BE2C (cell line): ENCODE results near the gene RNF2.

Experiments
- DNase-seq: peaks from one replicate; pipeline ENCODE4 v3.0.0-alpha.2; 2020
- H3K27me3 ChIP-seq: fragments of 250-450 bp; sonication (Bioruptor Pico); 2 replicates; pipeline ENCODE4 v1.5.1; 2020; ENCODE audit warnings: mild to moderate bottlenecking
- H3K36me3 ChIP-seq: fragments of 250-450 bp; sonication (Bioruptor Pico); 2 replicates; pipeline ENCODE4 v1.5.1; 2020; ENCODE audit warnings: mild to moderate bottlenecking
- H3K4me1 ChIP-seq: fragments of 250-450 bp; sonication (Bioruptor Pico); 2 replicates; pipeline ENCODE4 v1.5.1; 2020
- H3K4me3 ChIP-seq: 2 replicates; pipeline ENCODE4 v1.5.1; 2011; ENCODE audit warnings: low read depth, low read length
- H3K9me3 ChIP-seq: fragments of 250-450 bp; sonication (Bioruptor Pico); 2 replicates; pipeline ENCODE4 v1.5.1; 2020
- TF ChIP-seq, protein P1 (sequence below): IDR thresholded peaks from 2 replicates; pipeline ENCODE4 v1.5.1; 2012; ENCODE audit warnings: mild to moderate bottlenecking, low read depth, low read length

Gene RNF2

DNA sequence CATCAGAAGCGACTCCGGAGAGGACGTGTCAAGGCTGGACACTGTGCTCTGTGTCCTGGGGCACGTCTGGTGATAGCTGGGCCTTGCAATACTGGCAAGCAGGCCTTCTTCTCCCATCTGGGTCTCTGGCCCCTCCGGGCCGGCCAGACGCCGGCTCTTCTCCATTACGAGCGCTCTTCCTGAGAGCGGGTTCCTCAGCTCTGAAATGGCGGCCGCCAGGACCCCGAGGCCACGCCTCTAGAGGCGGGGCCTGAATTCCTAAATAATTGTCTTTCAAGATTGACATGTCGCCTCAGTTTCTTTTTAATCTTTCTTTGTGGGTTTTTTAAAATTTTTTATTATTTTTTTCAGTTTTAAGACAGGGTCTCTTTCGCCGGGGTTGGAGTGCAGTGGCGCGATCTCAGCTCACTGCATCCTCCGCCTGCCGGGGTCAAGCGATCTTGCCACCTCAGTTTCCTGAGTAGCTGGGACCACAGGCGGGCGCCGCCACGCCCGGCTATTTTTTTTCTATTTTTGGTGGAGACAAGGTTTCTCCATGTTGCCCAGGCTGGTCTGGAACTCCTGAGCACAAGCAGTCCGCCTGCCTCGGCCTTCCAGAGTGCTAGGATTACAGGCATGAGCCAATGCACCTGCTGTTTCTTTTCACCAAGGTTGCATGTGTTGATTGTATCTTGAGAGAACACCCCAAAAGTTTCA is 9.2 kb downstream of the RNF2 start:
- TF ChIP-seq, protein P1, sequence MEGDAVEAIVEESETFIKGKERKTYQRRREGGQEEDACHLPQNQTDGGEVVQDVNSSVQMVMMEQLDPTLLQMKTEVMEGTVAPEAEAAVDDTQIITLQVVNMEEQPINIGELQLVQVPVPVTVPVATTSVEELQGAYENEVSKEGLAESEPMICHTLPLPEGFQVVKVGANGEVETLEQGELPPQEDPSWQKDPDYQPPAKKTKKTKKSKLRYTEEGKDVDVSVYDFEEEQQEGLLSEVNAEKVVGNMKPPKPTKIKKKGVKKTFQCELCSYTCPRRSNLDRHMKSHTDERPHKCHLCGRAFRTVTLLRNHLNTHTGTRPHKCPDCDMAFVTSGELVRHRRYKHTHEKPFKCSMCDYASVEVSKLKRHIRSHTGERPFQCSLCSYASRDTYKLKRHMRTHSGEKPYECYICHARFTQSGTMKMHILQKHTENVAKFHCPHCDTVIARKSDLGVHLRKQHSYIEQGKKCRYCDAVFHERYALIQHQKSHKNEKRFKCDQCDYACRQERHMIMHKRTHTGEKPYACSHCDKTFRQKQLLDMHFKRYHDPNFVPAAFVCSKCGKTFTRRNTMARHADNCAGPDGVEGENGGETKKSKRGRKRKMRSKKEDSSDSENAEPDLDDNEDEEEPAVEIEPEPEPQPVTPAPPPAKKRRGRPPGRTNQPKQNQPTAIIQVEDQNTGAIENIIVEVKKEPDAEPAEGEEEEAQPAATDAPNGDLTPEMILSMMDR = no peak
- no peak for DNase-seq
- Histone ChIP-seq H3K4me1 (peaks cover 4% of the 10 kb centered on the region; the same call in 1 of the 2 replicates), H3K27me3 (no peaks in the 10 kb centered on the region), H3K36me3 (no peaks in the 10 kb centered on the region; the same call in 1 of the 2 replicates), H3K4me3 (no peak overlapping the region), H3K9me3 (no peaks in the 10 kb centered on the region)

DNA sequence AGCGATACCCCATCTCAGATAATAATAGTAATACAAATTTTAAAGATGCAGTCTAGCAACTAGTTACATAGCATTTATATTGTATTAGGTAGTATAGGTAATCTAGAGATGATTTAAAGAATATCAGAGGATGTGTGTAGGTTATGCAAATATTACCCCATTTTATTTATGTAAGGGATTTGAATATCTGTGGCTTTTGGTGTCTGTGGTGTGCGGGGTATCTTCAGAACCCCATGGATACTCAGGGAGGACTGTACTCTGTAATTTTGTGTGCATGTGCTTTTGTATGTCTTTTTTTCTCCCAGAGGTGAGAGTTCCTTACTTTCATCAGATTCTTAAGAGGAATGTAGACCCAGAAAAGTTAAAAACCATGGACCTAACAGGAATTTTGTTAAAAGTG is 12.8 kb downstream of the RNF2 start:
- DNase-seq = no peak
- Histone ChIP-seq H3K36me3 (no peaks in the 10 kb centered on the region; the same call in 1 of the 2 replicates), H3K4me1 (peaks cover 4% of the 10 kb centered on the region; the same call in 1 of the 2 replicates), H3K4me3 (no peak overlapping the region), H3K9me3 (no peaks in the 10 kb centered on the region), H3K27me3 (no peaks in the 10 kb centered on the region)
- TF ChIP-seq, protein P1 = no peak

DNA sequence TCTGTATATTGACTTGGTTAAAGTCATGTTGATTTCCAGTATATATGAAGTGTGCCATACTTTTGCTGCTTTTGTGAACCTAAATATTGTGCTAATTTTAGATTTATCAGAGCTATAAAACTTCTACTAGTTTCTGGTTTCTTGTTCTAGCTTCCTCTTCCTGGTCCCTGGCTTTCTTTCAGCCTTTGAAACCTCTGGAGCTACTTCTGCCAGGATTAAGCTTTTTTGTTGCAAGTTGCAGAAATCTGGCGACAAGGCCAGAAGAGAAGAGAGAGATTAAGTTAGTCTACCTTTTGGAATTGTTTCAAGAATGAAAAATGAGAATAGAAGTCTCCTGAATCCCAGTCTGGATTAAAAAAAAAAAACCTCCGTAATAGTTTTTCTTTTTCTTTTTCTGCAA is 13.5 kb downstream of the RNF2 start:
- H3K4me3 ChIP-seq = no peak overlapping the region
- no peaks in the 10 kb centered on the region for H3K27me3 ChIP-seq
- no peaks in the 10 kb centered on the region for H3K9me3 ChIP-seq
- peaks cover 4% of the 10 kb centered on the region; the same call in 1 of the 2 replicates for H3K4me1 ChIP-seq
- TF ChIP-seq, protein P1 = no peak
- DNase-seq = no peak
- no peaks in the 10 kb centered on the region; the same call in 1 of the 2 replicates for H3K36me3 ChIP-seq

DNA sequence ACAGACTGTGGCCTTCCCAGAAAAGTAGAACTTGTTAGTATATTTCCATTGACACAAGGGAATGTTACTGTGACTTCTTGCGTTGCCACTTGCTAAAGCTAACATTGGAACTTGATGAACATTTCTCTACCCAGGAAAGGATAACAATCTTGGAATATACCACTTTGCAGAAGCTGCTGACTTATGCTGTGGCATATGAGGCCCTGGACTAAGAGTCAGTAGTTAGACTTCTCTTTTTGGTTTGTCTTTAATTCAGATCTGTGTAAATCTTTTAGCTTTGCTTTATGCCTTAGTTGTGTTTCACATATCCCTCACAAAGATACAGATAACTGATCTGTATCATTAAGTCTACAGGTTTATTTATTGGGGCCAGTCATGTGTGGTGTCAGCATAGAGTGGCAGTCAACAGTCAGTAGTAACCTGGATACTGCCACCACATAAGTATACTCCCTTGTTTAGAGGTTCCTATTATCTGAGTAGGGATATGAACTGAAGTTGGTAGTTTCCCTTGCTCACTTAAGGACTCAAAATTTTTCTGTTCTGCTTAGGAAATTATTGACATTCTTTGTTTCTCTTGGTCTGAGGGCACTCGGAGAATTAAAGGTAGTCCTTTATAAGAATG is 14.7 kb downstream of the RNF2 start:
- no peak for DNase-seq
- TF ChIP-seq, protein P1 = no peak
- Histone ChIP-seq H3K36me3 (no peaks in the 10 kb centered on the region), H3K27me3 (no peaks in the 10 kb centered on the region), H3K4me3 (no peak overlapping the region), H3K9me3 (peaks cover under 1% of the 10 kb centered on the region; the same call in 1 of the 2 replicates), H3K4me1 (peaks cover 4% of the 10 kb centered on the region; the same call in 1 of the 2 replicates)

DNA sequence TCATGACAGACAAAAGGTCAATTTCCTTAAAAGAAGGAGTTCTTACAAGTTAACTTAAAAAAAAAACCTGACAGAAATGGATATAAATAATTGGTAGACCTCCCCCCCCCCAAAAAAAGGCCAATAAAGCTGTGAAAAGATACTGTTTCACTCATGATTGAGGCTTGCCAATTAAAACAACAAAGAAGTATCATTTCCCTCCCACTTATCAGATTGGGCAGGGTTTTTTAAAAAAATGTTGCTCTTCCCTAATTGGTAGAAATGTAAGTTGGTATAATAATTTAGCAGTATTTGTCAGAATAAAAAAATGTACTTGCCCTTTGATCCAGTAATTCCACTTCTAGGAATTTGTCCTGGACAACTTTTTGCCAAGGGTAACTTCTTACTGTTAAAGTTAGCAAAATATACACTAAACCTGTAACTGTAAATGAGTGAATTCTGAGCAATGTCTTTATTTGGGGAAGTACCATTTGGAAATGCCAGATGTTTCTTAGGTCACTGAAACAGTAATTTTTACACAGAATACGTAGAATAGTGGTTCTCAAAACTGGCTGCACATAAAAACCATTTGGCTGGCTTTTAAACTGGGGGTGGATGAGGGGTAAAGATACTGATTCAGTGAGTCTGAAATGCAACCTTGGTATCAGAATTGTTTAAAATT is 17.5 kb downstream of the RNF2 start:
- Histone ChIP-seq H3K36me3 (no peaks in the 10 kb centered on the region), H3K4me1 (peaks cover 4% of the 10 kb centered on the region; the same call in 1 of the 2 replicates), H3K9me3 (peaks cover 3% of the 10 kb centered on the region; the same call in 1 of the 2 replicates), H3K27me3 (no peaks in the 10 kb centered on the region), H3K4me3 (no peak overlapping the region)
- TF ChIP-seq, protein P1 = no peak
- DNase-seq = no peak
